Measurements from ENCODE around the gene TNS3.

DNA sequence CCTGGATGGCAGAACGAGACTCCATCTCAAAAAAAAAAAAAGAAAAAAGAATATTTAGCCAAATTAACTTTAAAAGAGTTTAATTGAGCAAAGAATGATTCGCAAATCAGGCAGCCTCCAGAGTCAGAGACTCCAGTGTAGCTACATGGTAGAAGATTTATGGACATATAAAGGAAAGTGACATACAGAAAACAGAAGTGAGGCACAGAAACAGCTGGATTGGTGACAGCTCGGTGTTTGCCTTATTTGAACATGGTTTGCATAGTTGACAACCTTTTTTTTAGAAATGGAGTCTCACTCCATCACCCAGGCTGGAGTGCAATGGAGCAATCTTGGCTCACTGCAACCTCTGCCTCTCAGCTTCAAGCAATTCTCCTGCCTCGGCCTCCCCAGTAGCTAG, 35.2 kb upstream of the TNS3 start:
- TF ChIP-seq, protein P1, sequence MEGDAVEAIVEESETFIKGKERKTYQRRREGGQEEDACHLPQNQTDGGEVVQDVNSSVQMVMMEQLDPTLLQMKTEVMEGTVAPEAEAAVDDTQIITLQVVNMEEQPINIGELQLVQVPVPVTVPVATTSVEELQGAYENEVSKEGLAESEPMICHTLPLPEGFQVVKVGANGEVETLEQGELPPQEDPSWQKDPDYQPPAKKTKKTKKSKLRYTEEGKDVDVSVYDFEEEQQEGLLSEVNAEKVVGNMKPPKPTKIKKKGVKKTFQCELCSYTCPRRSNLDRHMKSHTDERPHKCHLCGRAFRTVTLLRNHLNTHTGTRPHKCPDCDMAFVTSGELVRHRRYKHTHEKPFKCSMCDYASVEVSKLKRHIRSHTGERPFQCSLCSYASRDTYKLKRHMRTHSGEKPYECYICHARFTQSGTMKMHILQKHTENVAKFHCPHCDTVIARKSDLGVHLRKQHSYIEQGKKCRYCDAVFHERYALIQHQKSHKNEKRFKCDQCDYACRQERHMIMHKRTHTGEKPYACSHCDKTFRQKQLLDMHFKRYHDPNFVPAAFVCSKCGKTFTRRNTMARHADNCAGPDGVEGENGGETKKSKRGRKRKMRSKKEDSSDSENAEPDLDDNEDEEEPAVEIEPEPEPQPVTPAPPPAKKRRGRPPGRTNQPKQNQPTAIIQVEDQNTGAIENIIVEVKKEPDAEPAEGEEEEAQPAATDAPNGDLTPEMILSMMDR (IDR thresholded peaks at IDR 0.05): no peak
- TF ChIP-seq POLR2AphosphoS5 (IDR thresholded peaks at IDR 0.05; ENCODE audit: low read depth, low read length): no peak
- TF ChIP-seq, protein P2, sequence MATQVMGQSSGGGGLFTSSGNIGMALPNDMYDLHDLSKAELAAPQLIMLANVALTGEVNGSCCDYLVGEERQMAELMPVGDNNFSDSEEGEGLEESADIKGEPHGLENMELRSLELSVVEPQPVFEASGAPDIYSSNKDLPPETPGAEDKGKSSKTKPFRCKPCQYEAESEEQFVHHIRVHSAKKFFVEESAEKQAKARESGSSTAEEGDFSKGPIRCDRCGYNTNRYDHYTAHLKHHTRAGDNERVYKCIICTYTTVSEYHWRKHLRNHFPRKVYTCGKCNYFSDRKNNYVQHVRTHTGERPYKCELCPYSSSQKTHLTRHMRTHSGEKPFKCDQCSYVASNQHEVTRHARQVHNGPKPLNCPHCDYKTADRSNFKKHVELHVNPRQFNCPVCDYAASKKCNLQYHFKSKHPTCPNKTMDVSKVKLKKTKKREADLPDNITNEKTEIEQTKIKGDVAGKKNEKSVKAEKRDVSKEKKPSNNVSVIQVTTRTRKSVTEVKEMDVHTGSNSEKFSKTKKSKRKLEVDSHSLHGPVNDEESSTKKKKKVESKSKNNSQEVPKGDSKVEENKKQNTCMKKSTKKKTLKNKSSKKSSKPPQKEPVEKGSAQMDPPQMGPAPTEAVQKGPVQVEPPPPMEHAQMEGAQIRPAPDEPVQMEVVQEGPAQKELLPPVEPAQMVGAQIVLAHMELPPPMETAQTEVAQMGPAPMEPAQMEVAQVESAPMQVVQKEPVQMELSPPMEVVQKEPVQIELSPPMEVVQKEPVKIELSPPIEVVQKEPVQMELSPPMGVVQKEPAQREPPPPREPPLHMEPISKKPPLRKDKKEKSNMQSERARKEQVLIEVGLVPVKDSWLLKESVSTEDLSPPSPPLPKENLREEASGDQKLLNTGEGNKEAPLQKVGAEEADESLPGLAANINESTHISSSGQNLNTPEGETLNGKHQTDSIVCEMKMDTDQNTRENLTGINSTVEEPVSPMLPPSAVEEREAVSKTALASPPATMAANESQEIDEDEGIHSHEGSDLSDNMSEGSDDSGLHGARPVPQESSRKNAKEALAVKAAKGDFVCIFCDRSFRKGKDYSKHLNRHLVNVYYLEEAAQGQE (IDR thresholded peaks at IDR 0.05; ENCODE audit: insufficient read depth in 1 of 2, low read depth in 2 of 2, low read length in 1 of 2): no peak
- no peak for TF ChIP-seq SIN3A (IDR thresholded peaks at IDR 0.05; ENCODE audit: borderline replicate concordance, insufficient read depth, low read depth, low read length)
- no peak for TF ChIP-seq TCF7L2 (IDR thresholded peaks at IDR 0.05; ENCODE audit: low read depth, low read length)
